ENCODE measurements around the gene ADSS2.
"Not testable (repeated sequence)": the region's sequence is repeated elsewhere in the genome, so short reads cannot be mapped to it uniquely, and the experiment has no call there.

- not testable (repeated sequence) for TF ChIP-seq CTCF, POLR2AphosphoS5, POLR2A (IDR thresholded peaks at IDR 0.05)
Measured at GRCh38 chr1:244484971-244485370, 33.3 kb upstream of the ADSS2 start.
